ENCODE measurements around the gene TEAD4. TPM values are rescaled to one million over a fixed set of nuclear protein-coding genes. Genes with fewer than 3 reads are reported as not detected.

TEAD4 gene
- total and polyA plus RNA-seq, 2 donors (not counting 1 experiment from before 2014, with no cell fraction given): not detected

- H3K4me1 Mint-ChIP-seq: peaks cover 6% of the 10 kb centered on the region
- DNase-seq (no peak), ATAC-seq (ENCODE audit: low read depth) (no peak)
- intact Hi-C loops (cut with micrococcal nuclease): no loop called here
- Histone ChIP-seq H3K9me3 (ENCODE audit: control extremely low read depth in 1 of 3, control insufficient read depth in 2 of 3, insufficient read depth in 1 of 3, low read length in 2 of 3) (peaks cover 0 to 3% (median 0%) of the 10 kb centered on the region in 3 donors), H3K79me2 (ENCODE audit: control insufficient read depth, insufficient read depth, low read length) (no peaks in the 10 kb centered on the region), H3K4me2 (replicated peaks; ENCODE audit: low read depth, low read length, poor library complexity, severe bottlenecking) (no peak overlapping the region), H2AFZ (ENCODE audit: insufficient read depth, low read depth, low read length, poor library complexity, severe bottlenecking) (no peak overlapping the region), H3K36me3 (replicated peaks in 1 of 2; ENCODE audit: control extremely low read depth in 1 of 2, control insufficient read depth in 1 of 2, extremely low read depth in 1 of 2, insufficient read depth in 2 of 2, low read length in 1 of 2) (no peaks in the 10 kb centered on the region), H3K4me3 (ENCODE audit: control extremely low read depth in 1 of 5, extremely low read depth in 1 of 5, insufficient read depth in 1 of 5, low read depth in 2 of 5, low read length in 4 of 5) (no peak overlapping the region), H3K27ac (ENCODE audit: low read length in 2 of 2) (no peak overlapping the region), H4K20me1 (ENCODE audit: control insufficient read depth, insufficient read depth, low read length, poor library complexity, severe bottlenecking) (no peaks in the 10 kb centered on the region), H3K4me1 (ENCODE audit: control insufficient read depth in 2 of 2, insufficient read depth in 2 of 2, low read length in 2 of 2) (peaks cover 4 to 6% of the 10 kb centered on the region in 2 donors), H3K9ac (ENCODE audit: low read length) (no peak overlapping the region), H3K27me3 (replicated peaks in 1 of 4; ENCODE audit: control extremely low read depth in 1 of 4, control insufficient read depth in 3 of 4, insufficient read depth in 4 of 4, low read length in 3 of 4) (peaks cover 0 to 10% (median 6%) of the 10 kb centered on the region in 4 experiments)
- peaks cover 18% of the 10 kb centered on the region for H3K27me3 Mint-ChIP-seq
- POLR2A ChIA-PET: no interaction called here
- H3K27ac Mint-ChIP-seq: no peak overlapping the region
- no peaks in the 10 kb centered on the region for H3K9me3 Mint-ChIP-seq (ENCODE audit: insufficient read depth)
- TF ChIP-seq CTCF (IDR thresholded peaks at IDR 0.05): no peak
- TF ChIP-seq EZH2 (IDR thresholded peaks at IDR 0.05; ENCODE audit: borderline replicate concordance, insufficient read depth, low read depth, low read length, poor library complexity, severe bottlenecking): no peak
- no peak overlapping the region for H3K4me3 Mint-ChIP-seq
- 74% methylated on average over 4 of the region's 4 CpGs for WGBS (ENCODE audit: insufficient coverage)
- CTCF ChIA-PET: no interaction called here
These were observed 110.5 kb downstream of the TEAD4 start for GRCh38 chr12:3069714-3070113.

- no peak overlapping the region for H3K4me3 ChIP-seq (ENCODE audit: control extremely low read depth in 1 of 5, extremely low read depth in 1 of 5, insufficient read depth in 1 of 5, low read depth in 2 of 5, low read length in 4 of 5)
- no peak overlapping the region for H3K9ac ChIP-seq (ENCODE audit: low read length)
- no peak overlapping the region for H3K4me3 Mint-ChIP-seq
- H3K36me3 ChIP-seq (replicated peaks in 1 of 2; ENCODE audit: control extremely low read depth in 1 of 2, control insufficient read depth in 1 of 2, extremely low read depth in 1 of 2, insufficient read depth in 2 of 2, low read length in 1 of 2): no peaks in the 10 kb centered on the region
- H3K27me3 ChIP-seq (replicated peaks in 1 of 4; ENCODE audit: control extremely low read depth in 1 of 4, control insufficient read depth in 3 of 4, insufficient read depth in 4 of 4, low read length in 3 of 4): peaks cover 0 to 18% (median 10%) of the 10 kb centered on the region in 4 experiments
- peaks cover 8% of the 10 kb centered on the region for H3K4me1 Mint-ChIP-seq
- no peaks in the 10 kb centered on the region for H4K20me1 ChIP-seq (ENCODE audit: control insufficient read depth, insufficient read depth, low read length, poor library complexity, severe bottlenecking)
- peaks cover 18% of the 10 kb centered on the region for H3K27me3 Mint-ChIP-seq
- intact Hi-C loops (cut with micrococcal nuclease): no loop called here
- no peak overlapping the region for H2AFZ ChIP-seq (ENCODE audit: insufficient read depth, low read depth, low read length, poor library complexity, severe bottlenecking)
- no peak for DNase-seq
- TF ChIP-seq EZH2 (IDR thresholded peaks at IDR 0.05; ENCODE audit: borderline replicate concordance, insufficient read depth, low read depth, low read length, poor library complexity, severe bottlenecking) (no peak), CTCF (IDR thresholded peaks at IDR 0.05) (no peak)
- no peaks in the 10 kb centered on the region for H3K9me3 ChIP-seq (ENCODE audit: control extremely low read depth in 1 of 3, control insufficient read depth in 2 of 3, insufficient read depth in 1 of 3, low read length in 2 of 3)
- no peak overlapping the region for H3K27ac ChIP-seq (ENCODE audit: low read length in 2 of 2)
- H3K79me2 ChIP-seq (ENCODE audit: control insufficient read depth, insufficient read depth, low read length): no peaks in the 10 kb centered on the region
- H3K4me1 ChIP-seq (ENCODE audit: control insufficient read depth in 2 of 2, insufficient read depth in 2 of 2, low read length in 2 of 2): peaks cover 6% of the 10 kb centered on the region in 2 donors
- no peak overlapping the region for H3K4me2 ChIP-seq (replicated peaks; ENCODE audit: low read depth, low read length, poor library complexity, severe bottlenecking)
- 82% methylated on average over 2 of the region's 8 CpGs for WGBS (ENCODE audit: insufficient coverage)
- no peaks in the 10 kb centered on the region for H3K9me3 Mint-ChIP-seq (ENCODE audit: insufficient read depth)
- ChIA-PET CTCF (interaction anchor here (0.6 to 1.5 kb wide), 6 partner anchors 10 to 369 kb away, joined by 3 to 6 read pairs (median 4); no protein-coding TSS in a partner anchor), POLR2A (no interaction called here)
- H3K27ac Mint-ChIP-seq: no peak overlapping the region
- no peak for ATAC-seq (ENCODE audit: low read depth)
These were observed 111.9 kb downstream of the TEAD4 start for GRCh38 chr12:3071107-3071506.

Data from B cell (primary cell).